HL-60 (cell line): ENCODE data around the gene EP400.

Experiments
- DNase-seq, 2 experiments: peaks; one replicate each; pipeline ENCODE4 v3.0.0-alpha.2; 2010 to 2020; ENCODE audit warnings: low read depth in 1 of 2, low spot score in 1 of 2
- H3K27ac ChIP-seq: fragments of 250-450 bp; sonication (Bioruptor Pico); replicated peaks from 2 replicates; pipeline ENCODE4 v1.5.1; 2020; ENCODE audit warnings: mild to moderate bottlenecking, moderate library complexity
- H3K27me3 ChIP-seq: fragments of 250-450 bp; sonication (Bioruptor Pico); 2 replicates; pipeline ENCODE4 v1.5.1; 2021; ENCODE audit warnings: mild to moderate bottlenecking, moderate library complexity; ENCODE audit not compliant: insufficient read depth, poor library complexity, severe bottlenecking
- H3K4me3 ChIP-seq: replicated peaks from 2 replicates; pipeline ENCODE4 v1.5.1; 2011; ENCODE audit warnings: mild to moderate bottlenecking, control low read depth, low read length; ENCODE audit not compliant: insufficient read depth
- GABPA ChIP-seq: IDR thresholded peaks from 2 replicates; pipeline ENCODE4 v1.6.1; 2012; ENCODE audit warnings: low read depth
- POLR2AphosphoS5 ChIP-seq: IDR thresholded peaks from 2 replicates; pipeline ENCODE4 v1.6.1; 2012; ENCODE audit warnings: low read depth
- SPI1 ChIP-seq: IDR thresholded peaks from 2 replicates; pipeline ENCODE4 v1.6.1; 2012; ENCODE audit warnings: low read depth, mild to moderate bottlenecking, borderline replicate concordance
- TF ChIP-seq, protein P1 (sequence below): IDR thresholded peaks from 2 replicates; pipeline ENCODE4 v1.6.1; 2012; ENCODE audit warnings: low read depth; ENCODE audit not compliant: insufficient replicate concordance
- TF ChIP-seq, protein P2 (sequence below): IDR thresholded peaks from one replicate; pipeline ENCODE4 v1.5.1; 2011; ENCODE audit warnings: low read length, control low read depth, inconsistent platforms; ENCODE audit not compliant: insufficient read depth

EP400 gene

DNA sequence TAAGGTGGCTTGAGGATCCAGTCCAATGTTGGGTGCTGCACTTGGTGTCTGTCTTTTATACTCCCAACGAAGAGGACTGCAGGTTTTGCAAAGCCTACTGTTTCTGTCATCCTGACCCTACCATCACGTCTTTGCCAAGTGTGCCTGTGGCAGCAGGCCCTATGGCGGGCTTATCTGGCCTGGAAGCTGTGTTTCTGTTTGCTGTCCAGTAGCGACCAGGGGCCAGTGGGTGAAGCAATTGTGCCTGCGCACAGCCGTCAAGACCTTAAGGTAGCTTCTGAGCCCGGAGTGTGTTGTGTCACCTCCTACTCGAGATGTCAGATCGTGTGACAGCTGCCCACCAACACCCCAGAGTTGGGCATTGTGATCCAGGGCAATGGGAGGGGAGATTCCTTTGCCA is 131.7 kb downstream of the EP400 start:
- TF ChIP-seq, protein P1, sequence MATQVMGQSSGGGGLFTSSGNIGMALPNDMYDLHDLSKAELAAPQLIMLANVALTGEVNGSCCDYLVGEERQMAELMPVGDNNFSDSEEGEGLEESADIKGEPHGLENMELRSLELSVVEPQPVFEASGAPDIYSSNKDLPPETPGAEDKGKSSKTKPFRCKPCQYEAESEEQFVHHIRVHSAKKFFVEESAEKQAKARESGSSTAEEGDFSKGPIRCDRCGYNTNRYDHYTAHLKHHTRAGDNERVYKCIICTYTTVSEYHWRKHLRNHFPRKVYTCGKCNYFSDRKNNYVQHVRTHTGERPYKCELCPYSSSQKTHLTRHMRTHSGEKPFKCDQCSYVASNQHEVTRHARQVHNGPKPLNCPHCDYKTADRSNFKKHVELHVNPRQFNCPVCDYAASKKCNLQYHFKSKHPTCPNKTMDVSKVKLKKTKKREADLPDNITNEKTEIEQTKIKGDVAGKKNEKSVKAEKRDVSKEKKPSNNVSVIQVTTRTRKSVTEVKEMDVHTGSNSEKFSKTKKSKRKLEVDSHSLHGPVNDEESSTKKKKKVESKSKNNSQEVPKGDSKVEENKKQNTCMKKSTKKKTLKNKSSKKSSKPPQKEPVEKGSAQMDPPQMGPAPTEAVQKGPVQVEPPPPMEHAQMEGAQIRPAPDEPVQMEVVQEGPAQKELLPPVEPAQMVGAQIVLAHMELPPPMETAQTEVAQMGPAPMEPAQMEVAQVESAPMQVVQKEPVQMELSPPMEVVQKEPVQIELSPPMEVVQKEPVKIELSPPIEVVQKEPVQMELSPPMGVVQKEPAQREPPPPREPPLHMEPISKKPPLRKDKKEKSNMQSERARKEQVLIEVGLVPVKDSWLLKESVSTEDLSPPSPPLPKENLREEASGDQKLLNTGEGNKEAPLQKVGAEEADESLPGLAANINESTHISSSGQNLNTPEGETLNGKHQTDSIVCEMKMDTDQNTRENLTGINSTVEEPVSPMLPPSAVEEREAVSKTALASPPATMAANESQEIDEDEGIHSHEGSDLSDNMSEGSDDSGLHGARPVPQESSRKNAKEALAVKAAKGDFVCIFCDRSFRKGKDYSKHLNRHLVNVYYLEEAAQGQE: no peak
- no peak for TF ChIP-seq SPI1
- no peak for TF ChIP-seq POLR2AphosphoS5
- TF ChIP-seq, protein P2, sequence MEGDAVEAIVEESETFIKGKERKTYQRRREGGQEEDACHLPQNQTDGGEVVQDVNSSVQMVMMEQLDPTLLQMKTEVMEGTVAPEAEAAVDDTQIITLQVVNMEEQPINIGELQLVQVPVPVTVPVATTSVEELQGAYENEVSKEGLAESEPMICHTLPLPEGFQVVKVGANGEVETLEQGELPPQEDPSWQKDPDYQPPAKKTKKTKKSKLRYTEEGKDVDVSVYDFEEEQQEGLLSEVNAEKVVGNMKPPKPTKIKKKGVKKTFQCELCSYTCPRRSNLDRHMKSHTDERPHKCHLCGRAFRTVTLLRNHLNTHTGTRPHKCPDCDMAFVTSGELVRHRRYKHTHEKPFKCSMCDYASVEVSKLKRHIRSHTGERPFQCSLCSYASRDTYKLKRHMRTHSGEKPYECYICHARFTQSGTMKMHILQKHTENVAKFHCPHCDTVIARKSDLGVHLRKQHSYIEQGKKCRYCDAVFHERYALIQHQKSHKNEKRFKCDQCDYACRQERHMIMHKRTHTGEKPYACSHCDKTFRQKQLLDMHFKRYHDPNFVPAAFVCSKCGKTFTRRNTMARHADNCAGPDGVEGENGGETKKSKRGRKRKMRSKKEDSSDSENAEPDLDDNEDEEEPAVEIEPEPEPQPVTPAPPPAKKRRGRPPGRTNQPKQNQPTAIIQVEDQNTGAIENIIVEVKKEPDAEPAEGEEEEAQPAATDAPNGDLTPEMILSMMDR: no peak
- no peak for TF ChIP-seq GABPA
- Histone ChIP-seq H3K27ac (no peak overlapping the region), H3K4me3 (no peak overlapping the region), H3K27me3 (no peaks in the 10 kb centered on the region)
- DNase-seq: no peak

DNA sequence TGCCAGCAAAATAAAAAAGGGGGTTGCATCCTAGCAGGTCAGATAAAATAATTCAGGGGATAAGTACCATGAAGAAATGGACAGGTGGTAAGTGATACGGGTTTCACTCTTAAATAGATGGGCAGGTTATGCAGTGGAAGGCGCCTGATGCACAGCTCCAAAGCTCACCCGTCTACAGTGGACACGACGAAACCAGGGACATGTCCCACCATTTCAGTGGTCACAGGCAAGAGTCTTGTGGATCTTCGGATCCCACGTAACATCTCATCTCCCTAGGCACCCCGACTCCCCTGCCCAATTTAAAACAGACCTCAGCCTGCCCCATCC is 133.8 kb downstream of the EP400 start:
- Histone ChIP-seq H3K27me3 (no peaks in the 10 kb centered on the region), H3K4me3 (peak overlapping the region; percentile 83), H3K27ac (peak overlapping the region; percentile 36; the same call in 1 of the 2 replicates)
- DNase-seq: no peak
- no peak for TF ChIP-seq POLR2AphosphoS5
- TF ChIP-seq, protein P1: no peak
- no peak for TF ChIP-seq GABPA
- TF ChIP-seq, protein P2: no peak

DNA sequence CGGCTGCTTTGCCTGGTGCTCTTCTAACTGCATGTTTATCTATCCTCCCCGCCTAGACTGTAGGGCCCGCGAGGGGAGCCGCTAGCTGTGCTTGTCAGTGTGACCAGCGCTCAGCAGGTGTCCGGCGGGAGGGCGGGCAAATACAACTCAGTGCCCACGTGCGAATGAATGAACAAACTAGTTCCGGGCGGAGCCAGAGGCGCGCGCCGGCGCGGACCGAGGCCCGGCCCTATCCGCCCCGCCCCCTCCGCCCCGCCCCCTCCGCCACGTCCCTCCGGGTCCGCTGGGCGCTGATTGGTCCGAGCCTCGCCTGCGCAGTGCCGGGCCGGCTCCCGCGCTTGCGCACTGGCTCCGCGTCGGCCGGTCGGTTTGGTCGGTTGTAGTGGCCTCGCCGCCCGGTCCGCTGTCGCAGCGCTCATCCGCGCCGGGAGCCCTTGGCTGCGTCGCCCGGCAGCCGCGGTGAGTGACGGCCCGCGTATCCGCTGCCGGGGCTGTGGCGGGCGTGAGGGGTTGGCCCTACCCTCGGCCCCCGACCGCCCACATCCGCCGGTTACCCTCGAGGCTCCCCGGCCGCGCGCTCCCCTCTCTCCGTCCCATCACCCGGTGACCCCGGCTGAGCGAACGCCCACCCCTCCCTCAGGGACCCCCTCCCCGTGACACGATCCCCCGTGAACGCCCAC is 134.3 kb downstream of the EP400 start:
- peak overlapping the region; percentile 83 for H3K4me3 ChIP-seq
- no peaks in the 10 kb centered on the region for H3K27me3 ChIP-seq
- peak; percentile 83 to 85 for DNase-seq
- H3K27ac ChIP-seq: peak overlapping the region; percentile 82
- TF ChIP-seq, protein P1: no peak
- peak; percentile 87 for TF ChIP-seq POLR2AphosphoS5
